Measurements from ENCODE around the gene KCNK5. TPM values are rescaled to one million over a fixed set of nuclear protein-coding genes. Genes with fewer than 3 reads are reported as not detected.

KCNK5 gene
- total RNA-seq (2021; fragmentation: NEBNext Ultra II Directional; extraction: Animal tissue kit (Norgen Biotek cat#: 25700)): not detected
- long read RNA-seq: 0 reads

- H3K4me1 Mint-ChIP-seq (ENCODE audit: low read depth): no peaks in the 10 kb centered on the region
- H3K36me3 Mint-ChIP-seq (ENCODE audit: low read depth): no peaks in the 10 kb centered on the region; the same call in 1 of the 2 replicates
- H3K27ac Mint-ChIP-seq: no peak within 1 kb of the TSS
- no peak for DNase-seq
- H3K27me3 Mint-ChIP-seq (ENCODE audit: insufficient read depth): no peaks in the 10 kb centered on the region; the same call in 1 of the 2 replicates
- H3K4me3 Mint-ChIP-seq: no peak within 1 kb of the TSS
- TF ChIP-seq CTCF (IDR thresholded peaks at IDR 0.05): no peak
- H3K9me3 Mint-ChIP-seq: peaks cover 17% of the 10 kb centered on the region
Measured at GRCh38 chr6:39228992-39229767, at the start of gene KCNK5. KCNK5 (minus strand) TSS chr6:39229475; CDS start chr6:39229111, 364 bp downstream.

- TF ChIP-seq CTCF (IDR thresholded peaks at IDR 0.05): no peak
- no peak overlapping the region for H3K27ac Mint-ChIP-seq
- H3K36me3 Mint-ChIP-seq (ENCODE audit: low read depth): no peaks in the 10 kb centered on the region
- H3K4me3 Mint-ChIP-seq: no peak overlapping the region
- no peak for DNase-seq
- H3K9me3 Mint-ChIP-seq: peaks cover 33% of the 10 kb centered on the region
- H3K27me3 Mint-ChIP-seq (ENCODE audit: insufficient read depth): peaks cover 4% of the 10 kb centered on the region; the same call in 1 of the 2 replicates
- no peaks in the 10 kb centered on the region for H3K4me1 Mint-ChIP-seq (ENCODE audit: low read depth)
Measured at GRCh38 chr6:39276379-39276995, 47.2 kb upstream of the KCNK5 start.

GRCh38 chr6:39274903-39275302 is 45.6 kb upstream of the KCNK5 start:
- TF ChIP-seq CTCF (IDR thresholded peaks at IDR 0.05): no peak
- H3K4me3 Mint-ChIP-seq: no peak overlapping the region
- no peak for DNase-seq
- no peak overlapping the region for H3K27ac Mint-ChIP-seq
- peaks cover 37% of the 10 kb centered on the region for H3K9me3 Mint-ChIP-seq
- no peaks in the 10 kb centered on the region for H3K4me1 Mint-ChIP-seq (ENCODE audit: low read depth)
- H3K27me3 Mint-ChIP-seq (ENCODE audit: insufficient read depth): peaks cover 4% of the 10 kb centered on the region; the same call in 1 of the 2 replicates
- no peaks in the 10 kb centered on the region for H3K36me3 Mint-ChIP-seq (ENCODE audit: low read depth)

GRCh38 chr6:39274471-39274870 is 45.2 kb upstream of the KCNK5 start:
- Mint-ChIP-seq H3K4me1 (ENCODE audit: low read depth) (no peaks in the 10 kb centered on the region), H3K27me3 (ENCODE audit: insufficient read depth) (peaks cover 7% of the 10 kb centered on the region), H3K9me3 (peaks cover 40% of the 10 kb centered on the region), H3K27ac (no peak overlapping the region), H3K4me3 (no peak overlapping the region), H3K36me3 (ENCODE audit: low read depth) (no peaks in the 10 kb centered on the region)
- TF ChIP-seq CTCF (IDR thresholded peaks at IDR 0.05): no peak
- no peak for DNase-seq

- no peak for TF ChIP-seq CTCF (IDR thresholded peaks at IDR 0.05)
- Mint-ChIP-seq H3K4me1 (ENCODE audit: low read depth) (no peaks in the 10 kb centered on the region), H3K27me3 (ENCODE audit: insufficient read depth) (peaks cover 7% of the 10 kb centered on the region)
Measured at GRCh38 chr6:39273406-39273821, 44.1 kb upstream of the KCNK5 start.

More at GRCh38 chr6:39273406-39273821, 44.1 kb upstream of the KCNK5 start:
- no peak for DNase-seq
- peaks cover 40% of the 10 kb centered on the region for H3K9me3 Mint-ChIP-seq
- H3K36me3 Mint-ChIP-seq (ENCODE audit: low read depth): no peaks in the 10 kb centered on the region
- no peak overlapping the region for H3K4me3 Mint-ChIP-seq
- H3K27ac Mint-ChIP-seq: no peak overlapping the region
